ENCODE results near the gene NEMP2. TPM values are rescaled to one million over a fixed set of nuclear protein-coding genes. Genes with fewer than 3 reads are reported as not detected.

Gene NEMP2
- polyA plus RNA-seq, 2 of the 4 experiments (the other 2 are of a cell fraction), result 7.1 to 22.0 TPM

- ChIA-PET POLR2A (no interaction called here), CTCF (interaction anchor here (0.9 kb wide), 1 partner anchor 43 kb away, joined by 3 read pairs; no protein-coding TSS in a partner anchor)
- Histone ChIP-seq H3K4me1 (no peaks in the 10 kb centered on the region), H3K4me3 (no peak overlapping the region), H3K9me3 (peaks cover 11% of the 10 kb centered on the region), H3K4me2 (no peak overlapping the region), H3K27ac (no peak overlapping the region)
- TF ChIP-seq CBX8 (IDR thresholded peaks at IDR 0.05) (no peak), SREBF2 (IDR thresholded peaks at IDR 0.05) (no peak), CTCF (IDR thresholded peaks at IDR 0.05) (no peak)
- FAIRE-seq, result no peak
- no peak for ATAC-seq
- WGBS (ENCODE audit: missing lambda C conversion rate), result 83% methylated on average over 8 of the region's 8 CpGs
- no peak for DNase-seq (ENCODE audit: low read depth in 1 of 2, low spot score in 1 of 2)
Observed at GRCh38 chr2:190563109-190563508, 28.6 kb upstream of the NEMP2 start.

- Histone ChIP-seq H3K4me1 (no peaks in the 10 kb centered on the region), H3K4me3 (no peak overlapping the region), H3K27ac (no peak overlapping the region), H3K9me3 (peaks cover 1% of the 10 kb centered on the region; the same call in 2 of the 3 replicates), H3K4me2 (no peak overlapping the region)
- FAIRE-seq, result no peak
- no peak for TF ChIP-seq ZNF302 (CRISPR knock-in tag; IDR thresholded peaks at IDR 0.05)
- TF ChIP-seq RNF2 (IDR thresholded peaks at IDR 0.05; ENCODE audit: borderline replicate concordance, low read depth), result no peak
- no peak for TF ChIP-seq HES2 (IDR thresholded peaks at IDR 0.05)
- TF ChIP-seq RAD21 (conservative IDR thresholded peaks at IDR 0.05 in 1 of 2, IDR thresholded peaks at IDR 0.05 in 1 of 2), result no peak
- no peak for TF ChIP-seq CBX8 (IDR thresholded peaks at IDR 0.05)
- no peak for TF ChIP-seq CHD4 (IDR thresholded peaks at IDR 0.05; ENCODE audit: borderline replicate concordance)
- TF ChIP-seq ELK1 (IDR thresholded peaks at IDR 0.05; ENCODE audit: low read depth, low read length), result no peak
- TF ChIP-seq POLR2A (IDR thresholded peaks at IDR 0.05; ENCODE audit: low read length), result no peak
- TF ChIP-seq JUN (IDR thresholded peaks at IDR 0.05), result no peak
- TF ChIP-seq MAZ (IDR thresholded peaks at IDR 0.05; ENCODE audit: borderline replicate concordance, low read depth, low read length), result no peak
- no peak for TF ChIP-seq ESRRA (IDR thresholded peaks at IDR 0.05; ENCODE audit: borderline replicate concordance, low read length)
- TF ChIP-seq MAFK (IDR thresholded peaks at IDR 0.05; ENCODE audit: partially characterized antibody), result no peak
- no peak for TF ChIP-seq GATA3 (IDR thresholded peaks at IDR 0.05; ENCODE audit: borderline replicate concordance)
- CTCF ChIA-PET, result interaction anchor here (0.9 kb wide), 1 partner anchor 44 kb away, joined by 3 read pairs; no protein-coding TSS in a partner anchor
- POLR2A ChIA-PET, result no interaction called here
- WGBS (ENCODE audit: missing lambda C conversion rate), result 56% methylated on average over 2 of the region's 2 CpGs
- DNase-seq (ENCODE audit: low read depth in 1 of 2, low spot score in 1 of 2), result no peak
- peak in 1 of 2 experiments; percentile 35; a peak in 1 of 6 replicates for ATAC-seq
Observed at GRCh38 chr2:190562121-190562520, 27.6 kb upstream of the NEMP2 start.

GRCh38 chr2:190561094-190561493, 26.6 kb upstream of the NEMP2 start:
- Histone ChIP-seq H3K4me2 (no peak overlapping the region), H3K27ac (no peak overlapping the region), H3K9me3 (no peaks in the 10 kb centered on the region), H3K4me1 (no peaks in the 10 kb centered on the region), H3K4me3 (no peak overlapping the region)
- ChIA-PET CTCF (no interaction called here), POLR2A (no interaction called here)
- 81% methylated on average over 3 of the region's 3 CpGs for WGBS (ENCODE audit: missing lambda C conversion rate)
- TF ChIP-seq HMGXB4 (CRISPR knock-in tag; IDR thresholded peaks at IDR 0.05; ENCODE audit: borderline replicate concordance) (no peak), KDM5A (IDR thresholded peaks at IDR 0.05) (no peak), SMC3 (IDR thresholded peaks at IDR 0.05) (no peak), RFX5 (IDR thresholded peaks at IDR 0.05) (no peak), MYC (IDR thresholded peaks at IDR 0.05; ENCODE audit: borderline replicate concordance, low read length) (no peak), PHF8 (IDR thresholded peaks at IDR 0.05; ENCODE audit: borderline replicate concordance, low read depth) (no peak), REST (IDR thresholded peaks at IDR 0.05) (no peak), NPAS2 (CRISPR knock-in tag; IDR thresholded peaks at IDR 0.05; ENCODE audit: borderline replicate concordance) (no peak), ZC3H11A (IDR thresholded peaks at IDR 0.05) (no peak), FOXS1 (CRISPR knock-in tag; IDR thresholded peaks at IDR 0.05) (no peak), CHD2 (IDR thresholded peaks at IDR 0.05; ENCODE audit: low read length, partially characterized antibody) (no peak), HEYL (CRISPR knock-in tag; IDR thresholded peaks at IDR 0.05) (no peak)
- DNase-seq (ENCODE audit: low read depth in 1 of 2, low spot score in 1 of 2) (no peak), FAIRE-seq (no peak), ATAC-seq (no peak)

Data from A549 (cell line).